Activated CD8-positive, alpha-beta memory T cell treated with anti-CD3 and anti-CD28 coated beads for 1 hour (primary cell): ENCODE data around the gene FOXL3.
"Not testable (repeated sequence)": the region's sequence is repeated elsewhere in the genome, so short reads cannot be mapped to it uniquely, and the experiment has no call there.

Experiments used
- DNase-seq, 2 donors: peaks; one replicate each; pipeline ENCODE4 v3.0.0-alpha.2; 2020; ENCODE audit warnings: low read depth in 1 of 2; ENCODE audit errors: extremely low read depth in 1 of 2

Gene FOXL3

GRCh38 chr7:289756-290553 is at the start of gene FOXL3:
FOXL3 (plus strand) TSS chr7:290170; CDS start chr7:290170, 0 bp downstream.
- DNase-seq: no peak

GRCh38 chr7:240887-241421 is 49.0 kb upstream of the FOXL3 start:
- no peak for DNase-seq

GRCh38 chr7:241513-241912 is 48.5 kb upstream of the FOXL3 start:
- DNase-seq: no peak

GRCh38 chr7:242826-243579 is 47.0 kb upstream of the FOXL3 start:
- not testable (repeated sequence) for DNase-seq

GRCh38 chr7:243580-243978 is 46.4 kb upstream of the FOXL3 start:
- not testable (repeated sequence) for DNase-seq

- DNase-seq: no peak
Observed at GRCh38 chr7:244974-245373, 45.0 kb upstream of the FOXL3 start.

GRCh38 chr7:245574-246295 is 44.2 kb upstream of the FOXL3 start:
- DNase-seq: no peak

- no peak for DNase-seq
Observed at GRCh38 chr7:246451-246850, 43.5 kb upstream of the FOXL3 start.

GRCh38 chr7:247181-247580 is 42.8 kb upstream of the FOXL3 start:
- DNase-seq: no peak

- no peak for DNase-seq
Observed at GRCh38 chr7:247636-248035, 42.3 kb upstream of the FOXL3 start.

- DNase-seq: no peak
Observed at GRCh38 chr7:248732-249435, 41.1 kb upstream of the FOXL3 start.

- no peak for DNase-seq
Observed at GRCh38 chr7:249989-250388, 40.0 kb upstream of the FOXL3 start.

GRCh38 chr7:250523-250922 is 39.4 kb upstream of the FOXL3 start:
- DNase-seq: no peak

GRCh38 chr7:251005-251404 is 39.0 kb upstream of the FOXL3 start:
- DNase-seq: no peak

- no peak for DNase-seq
Observed at GRCh38 chr7:251446-252175, 38.4 kb upstream of the FOXL3 start.

- DNase-seq: no peak
Observed at GRCh38 chr7:252216-252965, 37.6 kb upstream of the FOXL3 start.

- DNase-seq: no peak
Observed at GRCh38 chr7:252981-253380, 37.0 kb upstream of the FOXL3 start.

- DNase-seq: no peak
Observed at GRCh38 chr7:253581-254336, 36.2 kb upstream of the FOXL3 start.
